ENCODE results near the gene MAGEA9B. TPM values are rescaled to one million over a fixed set of nuclear protein-coding genes. Genes with fewer than 3 reads are reported as not detected.
"Not testable (repeated sequence)": the region's sequence is repeated elsewhere in the genome, so short reads cannot be mapped to it uniquely, and the experiment has no call there.

MAGEA9B gene
- total and polyA plus RNA-seq, 2 of the 4 experiments (the other 2 are of a cell fraction) = not detected

GRCh38 chrX:149619662-149620061, 32.4 kb upstream of the MAGEA9B start:
- H3K27me3 ChIP-seq (ENCODE audit: control insufficient read depth, insufficient read depth, low read length); H3K27ac ChIP-seq (ENCODE audit: insufficient read depth, low read length); CTCF ChIA-PET; H3K9me1 ChIP-seq (ENCODE audit: insufficient read depth, low read length); H2BK5ac ChIP-seq (ENCODE audit: low read depth, low read length, poor library complexity, severe bottlenecking); H3K9me3 ChIP-seq (ENCODE audit: control insufficient read depth, insufficient read depth, low read length); H4K8ac ChIP-seq (ENCODE audit: low read depth in 2 of 2, low read length in 2 of 2); H3K36me3 ChIP-seq (ENCODE audit: control insufficient read depth, insufficient read depth, low read length); dilution Hi-C loops (cut with HindIII; ENCODE audit: low sequenced_read_pairs, unreplicated experiment); H3K4me2 ChIP-seq (ENCODE audit: low read depth, low read length); H3K4ac ChIP-seq (ENCODE audit: low read depth, low read length); H3K4me1 ChIP-seq (ENCODE audit: control insufficient read depth, insufficient read depth, low read length); ATAC-seq (ENCODE audit: low read depth); DNase-seq; H3K4me3 ChIP-seq (ENCODE audit: insufficient read depth, low read depth, low read length); POLR2A ChIA-PET (ENCODE audit: unreplicated experiment); H3K23ac ChIP-seq (ENCODE audit: low read depth, low read length); H2AK5ac ChIP-seq (ENCODE audit: low read depth, low read length); H4K5ac ChIP-seq (ENCODE audit: low read depth, low read length); H2AK9ac ChIP-seq (replicated peaks; ENCODE audit: low read depth, low read length, poor library complexity); H2BK20ac ChIP-seq (ENCODE audit: low read depth, low read length); H3K18ac ChIP-seq (ENCODE audit: low read depth, low read length); H2AFZ ChIP-seq (replicated peaks; ENCODE audit: low read length, poor library complexity); BruUV-seq (replicated peaks); H3K9ac ChIP-seq (ENCODE audit: low read depth, low read length); H4K20me1 ChIP-seq (ENCODE audit: insufficient read depth, low read length); intact Hi-C loops (cut with micrococcal nuclease); H4K91ac ChIP-seq (ENCODE audit: insufficient read depth, low read depth, low read length); H2BK15ac ChIP-seq (ENCODE audit: low read depth, low read length); H3K79me1 ChIP-seq (ENCODE audit: low read depth in 1 of 2, low read length in 2 of 2); H3K14ac ChIP-seq (replicated peaks; ENCODE audit: low read depth, low read length); H2BK120ac ChIP-seq (ENCODE audit: low read depth, low read length); in situ Hi-C loops (cut with MboI; ENCODE audit: low sequenced_read_pairs); H3K56ac ChIP-seq (ENCODE audit: extremely low read depth, insufficient read depth, low read length): not testable (repeated sequence)
- WGBS, 2 experiments (ENCODE audit: extremely low coverage in 2 of 2, insufficient read length in 1 of 2) = no CpG with 5 or more reads among the region's 1 CpG
